Liver (tissue), 9 donors: Measurements from ENCODE around the gene ZC3H7B. TPM values are rescaled to one million over a fixed set of nuclear protein-coding genes. Genes with fewer than 3 reads are reported as not detected.

Source experiments
- DNase-seq: peaks from one replicate; pipeline ENCODE4 v3.0.0-alpha.2; 2017; ENCODE audit warnings: low spot score
- H3K27ac ChIP-seq, 2 donors: one replicate each; pipeline ENCODE4 v1.7.0; 2013; ENCODE audit warnings: inconsistent platforms in 2 of 2, low read length in 2 of 2, control low read depth in 1 of 2, low read depth in 1 of 2, mild to moderate bottlenecking in 1 of 2
- H3K27me3 ChIP-seq, 4 donors: one replicate each; pipeline versions ENCODE4 v1.6.1 to v1.7.0; 2013; ENCODE audit warnings: low read length in 3 of 4, inconsistent platforms in 1 of 4, mild to moderate bottlenecking in 1 of 4, moderate library complexity in 1 of 4; ENCODE audit not compliant: control insufficient read depth in 4 of 4, insufficient read depth in 4 of 4
- H3K36me3 ChIP-seq, 4 donors: one replicate each; pipeline versions ENCODE4 v1.6.1 to v1.7.0; 2013; ENCODE audit warnings: low read length in 3 of 4, mild to moderate bottlenecking in 3 of 4, low read depth in 1 of 4, moderate library complexity in 1 of 4; ENCODE audit not compliant: control insufficient read depth in 4 of 4, insufficient read depth in 3 of 4
- H3K4me1 ChIP-seq, 4 donors: one replicate each; pipeline versions ENCODE4 v1.6.1 to v1.7.0; 2013; ENCODE audit warnings: low read length in 3 of 4, mild to moderate bottlenecking in 3 of 4, moderate library complexity in 1 of 4; ENCODE audit not compliant: control insufficient read depth in 4 of 4, insufficient read depth in 4 of 4
- H3K4me3 ChIP-seq, 3 donors: one replicate each; pipeline versions ENCODE4 v1.6.1 to v1.7.0; 2013; ENCODE audit warnings: low read length in 3 of 3, control low read depth in 1 of 3, low read depth in 1 of 3, mild to moderate bottlenecking in 1 of 3
- H3K9ac ChIP-seq, 2 donors: one replicate each; pipeline ENCODE4 v1.7.0; 2013; ENCODE audit warnings: low read length in 2 of 2, mild to moderate bottlenecking in 2 of 2, moderate library complexity in 2 of 2, control low read depth in 1 of 2, low read depth in 1 of 2
- H3K9me3 ChIP-seq, 4 donors: one replicate each; pipeline versions ENCODE4 v1.6.1 to v1.7.0; 2013; ENCODE audit warnings: low read length in 3 of 4; ENCODE audit not compliant: control insufficient read depth in 4 of 4
- EGR1 ChIP-seq, 2 donors: IDR thresholded peaks; 2 replicates each; pipeline ENCODE4 v1.6.1; 2016 to 2018; ENCODE audit warnings: antibody characterized with exemption in 2 of 2, low read depth in 2 of 2
- FOXA2 ChIP-seq: IDR thresholded peaks from 2 replicates; pipeline ENCODE4 v1.6.1; 2016; ENCODE audit warnings: antibody characterized with exemption
- GABPA ChIP-seq, 2 donors: IDR thresholded peaks in 1 of 2; conservative IDR thresholded peaks in 1 of 2; 2 replicates each; pipeline ENCODE4 v1.6.1; 2016; ENCODE audit warnings: antibody characterized with exemption in 2 of 2, mild to moderate bottlenecking in 1 of 2, moderate library complexity in 1 of 2
- HNF4G ChIP-seq: IDR thresholded peaks from 2 replicates; pipeline ENCODE4 v1.6.1; 2016; ENCODE audit warnings: antibody characterized with exemption
- JUND ChIP-seq, 2 donors: IDR thresholded peaks; 2 replicates each; pipeline ENCODE4 v1.6.1; 2016; ENCODE audit warnings: antibody characterized with exemption in 2 of 2
- RAD21 ChIP-seq, 2 donors: IDR thresholded peaks; 2 replicates each; pipeline ENCODE4 v1.6.1; 2016; ENCODE audit warnings: antibody characterized with exemption in 2 of 2, mild to moderate bottlenecking in 2 of 2
- RXRA ChIP-seq, 2 donors: IDR thresholded peaks; 2 replicates each; pipeline ENCODE4 v1.6.1; 2017 to 2018; ENCODE audit warnings: antibody characterized with exemption in 2 of 2, mild to moderate bottlenecking in 1 of 2
- SP1 ChIP-seq: IDR thresholded peaks from 2 replicates; pipeline ENCODE4 v1.6.1; 2018; ENCODE audit warnings: antibody characterized with exemption, mild to moderate bottlenecking
- TAF1 ChIP-seq: conservative IDR thresholded peaks from 2 replicates; pipeline ENCODE4 v1.6.1; 2016; ENCODE audit warnings: antibody characterized with exemption, mild to moderate bottlenecking
- YY1 ChIP-seq: IDR thresholded peaks from 2 replicates; pipeline ENCODE4 v1.6.1; 2016; ENCODE audit warnings: antibody characterized with exemption, mild to moderate bottlenecking
- WGBS: extraction: QIAGEN DNeasy Blood & Tissue Kit; methylation state at CpG from one replicate; pipeline ENCODE4 v1.1.7; 2013; 5-methylcytosine and 5-hydroxymethylcytosine counted together
- polyA plus RNA-seq, 2 donors: library from polyadenylated mRNA; stranded (reverse) in 1 of 2; unstranded in 1 of 2; fragments of 200-250 nt in 1 of 2; fragments of >200 nt in 1 of 2; fragmentation: Nextera tagmentation in 1 of 2; extraction: Ambion mirVana in 1 of 2; gene quantifications; one replicate each; pipeline versions ENCODE4 v1.2.1 to v1.2.3, GENCODE V29; 2013 to 2015
- total RNA-seq, 2 donors: library from RNA; depleted of rRNA; stranded (reverse); fragments of >200 nt; gene quantifications; one replicate each; pipeline ENCODE4 v1.2.3, GENCODE V29; 2014
- TF ChIP-seq, protein P1 (sequence below): IDR thresholded peaks from 2 replicates; pipeline ENCODE4 v1.6.1; 2016; ENCODE audit warnings: antibody characterized with exemption
- TF ChIP-seq, protein P2 (sequence below): IDR thresholded peaks from 2 replicates; pipeline ENCODE4 v1.6.1; 2016; ENCODE audit warnings: antibody characterized with exemption, mild to moderate bottlenecking
- donor health status: healthy.
- donor health status: healthy.
- donor health status: healthy.
- donor health status: healthy.
- donor health status: healthy.

The ZC3H7B gene
- total and polyA plus RNA-seq, 4 donors: 6.6 to 50.2 (median 26.1) TPM

DNA sequence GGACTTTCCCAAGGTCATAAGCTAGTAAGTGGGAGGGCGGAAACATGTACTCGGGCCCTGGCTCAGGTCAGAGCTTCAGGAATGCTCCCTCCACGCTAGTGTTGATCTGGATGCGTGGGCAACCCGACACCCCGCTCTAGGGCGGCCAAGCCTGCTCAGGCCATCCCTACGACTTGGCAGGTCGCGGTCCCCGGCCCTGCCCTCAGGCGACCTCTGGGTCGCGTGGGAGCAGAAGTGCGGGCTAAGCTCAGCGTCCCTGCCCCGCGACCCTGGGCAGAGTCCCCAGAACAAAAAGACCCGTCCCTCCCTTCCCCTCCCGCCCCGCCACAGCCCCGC, 79.6 kb downstream of the ZC3H7B start (continued):
- TF ChIP-seq RAD21 (IDR thresholded peaks at IDR 0.05) (peak in 1 of 2 donors; percentile 43), TAF1 (no peak), HNF4G (peak; percentile 78), JUND (IDR thresholded peaks at IDR 0.05) (peak in 1 of 2 donors; percentile 51), GABPA (IDR thresholded peaks at IDR 0.05 in 1 of 2, conservative IDR thresholded peaks at IDR 0.05 in 1 of 2) (no peak)

DNA sequence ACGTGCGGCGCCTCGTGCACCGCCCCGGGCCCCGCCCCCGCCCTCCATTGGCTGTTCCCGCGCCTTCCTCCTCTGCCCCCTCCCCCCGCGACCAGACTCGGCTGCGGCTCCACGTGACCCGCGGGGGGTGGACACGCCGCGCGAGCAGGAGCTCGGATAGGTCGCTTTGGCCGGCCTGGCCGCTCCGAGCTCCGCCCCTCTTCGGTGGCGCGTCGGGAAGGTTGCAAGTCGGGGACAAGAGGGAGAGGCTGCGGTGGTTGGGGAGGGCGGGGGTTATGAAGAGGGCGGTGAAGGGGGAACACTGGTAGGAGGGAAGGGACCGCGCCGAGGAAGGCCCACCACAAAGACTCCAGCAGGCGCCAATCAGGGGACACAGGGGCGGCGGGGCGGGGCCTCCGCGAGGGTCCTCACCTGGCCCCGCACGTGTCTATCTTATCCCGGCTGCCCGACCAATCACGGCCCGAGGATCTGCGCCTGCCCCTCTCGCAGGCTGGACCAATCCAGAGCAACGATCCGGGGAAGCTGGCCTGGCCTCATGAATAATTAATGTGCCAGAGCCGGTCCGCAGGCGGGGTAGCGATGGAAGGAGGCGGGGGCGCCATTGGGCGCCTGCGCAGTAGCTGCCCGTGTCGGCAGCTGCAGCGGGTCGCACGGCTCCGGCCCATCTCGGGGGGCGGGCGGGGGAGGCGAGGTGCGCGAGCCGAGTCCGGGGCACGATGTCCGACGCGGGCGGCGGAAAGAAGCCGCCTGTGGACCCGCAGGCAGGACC, 80.2 kb downstream of the ZC3H7B start, which contains the start of gene TEF:
TEF (plus strand) TSS at position 614 of the 769 bp plus-strand sequence; CDS start at position 717, 103 bp downstream.
- TF ChIP-seq, protein P1, sequence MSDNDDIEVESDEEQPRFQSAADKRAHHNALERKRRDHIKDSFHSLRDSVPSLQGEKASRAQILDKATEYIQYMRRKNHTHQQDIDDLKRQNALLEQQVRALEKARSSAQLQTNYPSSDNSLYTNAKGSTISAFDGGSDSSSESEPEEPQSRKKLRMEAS: peak; percentile 29
- peak; percentile 50 for TF ChIP-seq SP1
- TF ChIP-seq YY1: peak; percentile 53
- no peak for TF ChIP-seq EGR1 (IDR thresholded peaks at IDR 0.05; ENCODE audit: low read depth in 2 of 2)
- TF ChIP-seq FOXA2: no peak
- under 1% methylated on average over 84 of the region's 84 CpGs for WGBS
- Histone ChIP-seq H3K4me1 (peaks cover 3 to 34% (median 27%) of the 10 kb centered on the region in 4 donors), H3K36me3 (peaks cover 0 to 3% (median 0%) of the 10 kb centered on the region in 4 donors), H3K9ac (peak within 1 kb of the TSS; percentile 38 to 95), H3K9me3 (no peaks in the 10 kb centered on the region), H3K27ac (peak within 1 kb of the TSS; percentile 94 to 97), H3K4me3 (peak within 1 kb of the TSS; percentile 53 to 89 (median 63)), H3K27me3 (no peaks in the 10 kb centered on the region)
- DNase-seq: peak; percentile 96

DNA sequence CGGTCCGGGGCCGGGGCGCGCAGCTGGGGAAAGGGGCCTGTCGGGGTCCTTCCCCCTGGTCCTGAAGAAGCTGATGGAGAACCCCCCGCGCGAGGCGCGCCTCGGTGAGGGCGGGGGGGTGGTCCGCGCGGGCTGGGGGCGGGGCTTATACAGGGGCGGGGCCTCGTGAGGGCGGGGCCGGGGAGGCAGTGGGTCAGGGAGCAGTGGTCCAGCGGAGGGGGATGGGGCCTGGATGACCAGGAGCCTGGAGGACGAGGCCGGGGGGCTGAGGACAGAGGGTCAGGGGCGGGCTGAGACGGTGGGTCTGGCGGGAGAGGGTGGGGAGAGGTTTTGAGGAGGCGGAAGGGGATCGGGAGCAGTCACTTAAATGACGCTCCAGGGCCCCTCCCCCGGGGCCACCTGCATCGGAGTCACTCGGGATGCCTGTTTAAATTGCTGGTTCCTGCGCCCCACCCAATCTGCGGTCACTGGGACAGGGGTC, 80.8 kb downstream of the ZC3H7B start:
- peak overlapping the region; percentile 94 to 97 for H3K27ac ChIP-seq
- H3K4me3 ChIP-seq: peak overlapping the region; percentile 53 to 89 (median 63)
- no peaks in the 10 kb centered on the region for H3K9me3 ChIP-seq
- peak overlapping the region; percentile 38 to 59 for H3K9ac ChIP-seq
- H3K27me3 ChIP-seq: no peaks in the 10 kb centered on the region
- no peak for TF ChIP-seq FOXA2
- no peak for TF ChIP-seq YY1
- H3K4me1 ChIP-seq: peaks cover 3 to 34% (median 27%) of the 10 kb centered on the region in 4 donors
- peaks cover 0 to 2% (median under 1%) of the 10 kb centered on the region in 4 donors for H3K36me3 ChIP-seq
- 1% methylated on average over 35 of the region's 35 CpGs for WGBS
- DNase-seq: peak; percentile 80

DNA sequence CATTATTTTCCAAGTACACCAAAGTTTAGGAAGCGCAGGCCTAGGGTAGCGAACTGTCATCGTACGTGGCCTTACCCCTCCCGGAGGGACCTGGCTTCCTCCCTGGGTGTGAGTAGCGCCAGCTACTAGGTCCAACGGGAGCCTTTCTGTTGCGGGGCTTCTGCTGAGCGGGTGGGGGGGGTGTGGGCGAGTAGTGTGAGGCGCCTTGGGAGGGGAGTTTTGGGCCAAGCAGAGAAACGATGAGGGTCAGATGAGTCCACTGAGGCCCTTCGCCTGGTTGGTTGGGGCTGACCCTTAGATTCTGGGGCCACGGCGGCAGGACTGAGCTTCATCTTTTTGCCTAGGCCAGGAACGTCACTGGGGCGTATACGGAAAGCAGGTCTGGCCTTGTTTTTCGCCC, 81.3 kb downstream of the ZC3H7B start:
- DNase-seq: no peak
- H3K27me3 ChIP-seq: no peaks in the 10 kb centered on the region
- no peaks in the 10 kb centered on the region for H3K9me3 ChIP-seq
- 17% methylated on average over 19 of the region's 19 CpGs for WGBS
- peak overlapping the region; percentile 94 to 97 for H3K27ac ChIP-seq
- H3K9ac ChIP-seq: peak overlapping the region; percentile 38 to 59
- peaks cover 3 to 31% (median 24%) of the 10 kb centered on the region in 4 donors for H3K4me1 ChIP-seq
- peaks cover 0 to 4% (median 2%) of the 10 kb centered on the region in 4 donors for H3K36me3 ChIP-seq
- TF ChIP-seq, protein P2, sequence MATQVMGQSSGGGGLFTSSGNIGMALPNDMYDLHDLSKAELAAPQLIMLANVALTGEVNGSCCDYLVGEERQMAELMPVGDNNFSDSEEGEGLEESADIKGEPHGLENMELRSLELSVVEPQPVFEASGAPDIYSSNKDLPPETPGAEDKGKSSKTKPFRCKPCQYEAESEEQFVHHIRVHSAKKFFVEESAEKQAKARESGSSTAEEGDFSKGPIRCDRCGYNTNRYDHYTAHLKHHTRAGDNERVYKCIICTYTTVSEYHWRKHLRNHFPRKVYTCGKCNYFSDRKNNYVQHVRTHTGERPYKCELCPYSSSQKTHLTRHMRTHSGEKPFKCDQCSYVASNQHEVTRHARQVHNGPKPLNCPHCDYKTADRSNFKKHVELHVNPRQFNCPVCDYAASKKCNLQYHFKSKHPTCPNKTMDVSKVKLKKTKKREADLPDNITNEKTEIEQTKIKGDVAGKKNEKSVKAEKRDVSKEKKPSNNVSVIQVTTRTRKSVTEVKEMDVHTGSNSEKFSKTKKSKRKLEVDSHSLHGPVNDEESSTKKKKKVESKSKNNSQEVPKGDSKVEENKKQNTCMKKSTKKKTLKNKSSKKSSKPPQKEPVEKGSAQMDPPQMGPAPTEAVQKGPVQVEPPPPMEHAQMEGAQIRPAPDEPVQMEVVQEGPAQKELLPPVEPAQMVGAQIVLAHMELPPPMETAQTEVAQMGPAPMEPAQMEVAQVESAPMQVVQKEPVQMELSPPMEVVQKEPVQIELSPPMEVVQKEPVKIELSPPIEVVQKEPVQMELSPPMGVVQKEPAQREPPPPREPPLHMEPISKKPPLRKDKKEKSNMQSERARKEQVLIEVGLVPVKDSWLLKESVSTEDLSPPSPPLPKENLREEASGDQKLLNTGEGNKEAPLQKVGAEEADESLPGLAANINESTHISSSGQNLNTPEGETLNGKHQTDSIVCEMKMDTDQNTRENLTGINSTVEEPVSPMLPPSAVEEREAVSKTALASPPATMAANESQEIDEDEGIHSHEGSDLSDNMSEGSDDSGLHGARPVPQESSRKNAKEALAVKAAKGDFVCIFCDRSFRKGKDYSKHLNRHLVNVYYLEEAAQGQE: no peak
- TF ChIP-seq RXRA (IDR thresholded peaks at IDR 0.05): peak in 1 of 2 donors; percentile 16
- peak overlapping the region; percentile 53 to 89 (median 63) for H3K4me3 ChIP-seq
